Mesodermal cell (in vitro differentiated cells): Measurements from ENCODE around the gene SNX12.
A peak's percentile ranks its signal among the peaks of the same experiment; 100 is the strongest.

Experiments
- H3K27ac ChIP-seq: 2 replicates; pipeline ENCODE4 v1.7.0; 2013; ENCODE audit warnings: mild to moderate bottlenecking, low read depth, low read length, moderate library complexity; ENCODE audit not compliant: severe bottlenecking
- H3K36me3 ChIP-seq: 2 replicates; pipeline ENCODE4 v1.7.1; 2013; ENCODE audit warnings: mild to moderate bottlenecking, low read length, moderate library complexity; ENCODE audit not compliant: control insufficient read depth, insufficient read depth
- H3K4me1 ChIP-seq: one replicate; pipeline ENCODE4 v1.7.1; 2013; ENCODE audit warnings: mild to moderate bottlenecking, low read length; ENCODE audit not compliant: insufficient read depth, control insufficient read depth, poor library complexity, severe bottlenecking
- H3K4me3 ChIP-seq: 2 replicates; pipeline ENCODE4 v1.7.0; 2013; ENCODE audit warnings: low read length, control low read depth, mild to moderate bottlenecking; ENCODE audit not compliant: insufficient read depth, poor library complexity, severe bottlenecking; ENCODE audit errors: extremely low read depth
- H3K9me3 ChIP-seq: 2 replicates; pipeline ENCODE4 v1.7.1; 2013; ENCODE audit warnings: mild to moderate bottlenecking, low read length, moderate library complexity; ENCODE audit not compliant: control insufficient read depth
- WGBS, 2 experiments: methylation state at CpG; one replicate each; pipeline ENCODE4 v1.1.5; 2013; ENCODE audit warnings: missing lambda C conversion rate in 2 of 2; ENCODE audit not compliant: insufficient coverage in 2 of 2; 5-methylcytosine and 5-hydroxymethylcytosine counted together

The SNX12 gene

GRCh38 chrX:71103110-71103983 lies 35.2 kb upstream of the SNX12 start:
- Histone ChIP-seq H3K36me3 (no peaks in the 10 kb centered on the region), H3K4me1 (peaks cover 42% of the 10 kb centered on the region), H3K4me3 (peak overlapping the region; percentile 21), H3K27ac (peak overlapping the region; percentile 81), H3K9me3 (no peaks in the 10 kb centered on the region)
- no CpG with 5 or more reads among the region's 10 CpGs for WGBS, 2 experiments

GRCh38 chrX:71102292-71102691 lies 34.2 kb upstream of the SNX12 start:
- H3K27ac ChIP-seq, result peak overlapping the region; percentile 81

GRCh38 chrX:71100581-71101505 lies 32.7 kb upstream of the SNX12 start:
- Histone ChIP-seq H3K4me1 (peaks cover 35% of the 10 kb centered on the region), H3K36me3 (no peaks in the 10 kb centered on the region), H3K9me3 (no peaks in the 10 kb centered on the region), H3K4me3 (no peak overlapping the region), H3K27ac (no peak overlapping the region)
- WGBS, 2 experiments, result 66 to 81% methylated on average over 11 to 14 of the region's 31 CpGs

More at GRCh38 chrX:71102292-71102691, 34.2 kb upstream of the SNX12 start:
- WGBS, 2 experiments, result no CpG with 5 or more reads among the region's 3 CpGs
- H3K4me3 ChIP-seq, result no peak overlapping the region
- H3K4me1 ChIP-seq, result peaks cover 37% of the 10 kb centered on the region
- no peaks in the 10 kb centered on the region for H3K36me3 ChIP-seq
- no peaks in the 10 kb centered on the region for H3K9me3 ChIP-seq

- Histone ChIP-seq H3K4me3 (no peak overlapping the region), H3K9me3 (no peaks in the 10 kb centered on the region), H3K36me3 (no peaks in the 10 kb centered on the region), H3K27ac (no peak overlapping the region), H3K4me1 (peaks cover 34% of the 10 kb centered on the region)
- WGBS, 2 experiments, result 21 to 31% methylated on average over 2 to 3 of the region's 4 CpGs
These were observed 31.6 kb upstream of the SNX12 start for GRCh38 chrX:71099736-71100135.

GRCh38 chrX:71098951-71099506 lies 30.9 kb upstream of the SNX12 start:
- Histone ChIP-seq H3K4me1 (peaks cover 29% of the 10 kb centered on the region), H3K4me3 (no peak overlapping the region), H3K27ac (no peak overlapping the region), H3K9me3 (no peaks in the 10 kb centered on the region), H3K36me3 (no peaks in the 10 kb centered on the region)
- 0 to 14% methylated on average over 2 of the region's 5 CpGs for WGBS, 2 experiments

- no CpG with 5 or more reads among the region's 2 CpGs for WGBS, 2 experiments
- H3K9me3 ChIP-seq, result no peaks in the 10 kb centered on the region
- H3K4me1 ChIP-seq, result peaks cover 24% of the 10 kb centered on the region
- H3K36me3 ChIP-seq, result no peaks in the 10 kb centered on the region
- no peak overlapping the region for H3K27ac ChIP-seq
- H3K4me3 ChIP-seq, result no peak overlapping the region
These were observed 30.2 kb upstream of the SNX12 start for GRCh38 chrX:71098302-71098701.

GRCh38 chrX:71096760-71097032 lies 28.6 kb upstream of the SNX12 start:
- no peaks in the 10 kb centered on the region for H3K9me3 ChIP-seq
- no peaks in the 10 kb centered on the region for H3K36me3 ChIP-seq
- 0% methylated on average over 1 to 6 of the region's 9 CpGs for WGBS, 2 experiments
- H3K27ac ChIP-seq, result no peak overlapping the region
- H3K4me3 ChIP-seq, result peak overlapping the region; percentile 49
- H3K4me1 ChIP-seq, result peaks cover 14% of the 10 kb centered on the region

- Histone ChIP-seq H3K27ac (no peak overlapping the region), H3K4me3 (peak overlapping the region; percentile 49), H3K36me3 (no peaks in the 10 kb centered on the region), H3K9me3 (no peaks in the 10 kb centered on the region), H3K4me1 (peaks cover 9% of the 10 kb centered on the region)
- 1% methylated on average over 11 to 20 of the region's 46 CpGs for WGBS, 2 experiments
These were observed 28.0 kb upstream of the SNX12 start for GRCh38 chrX:71095981-71096759.

GRCh38 chrX:71095555-71095980 lies 27.4 kb upstream of the SNX12 start, which contains the start of gene FOXO4:
TSS of gene FOXO4 (plus strand) at chrX:71095851. CDS start at chrX:71096529, 678 bp downstream.
- H3K27ac ChIP-seq, result no peak within 1 kb of the TSS
- no peaks in the 10 kb centered on the region for H3K36me3 ChIP-seq
- 0% methylated on average over 7 to 8 of the region's 29 CpGs for WGBS, 2 experiments
- H3K4me1 ChIP-seq, result peaks cover 8% of the 10 kb centered on the region
- H3K9me3 ChIP-seq, result no peaks in the 10 kb centered on the region
- H3K4me3 ChIP-seq, result peak within 1 kb of the TSS; percentile 49

GRCh38 chrX:71095033-71095432 lies 26.9 kb upstream of the SNX12 start:
- WGBS, 2 experiments, result 25 to 31% methylated on average over 3 of the region's 6 CpGs
- H3K27ac ChIP-seq, result no peak overlapping the region
- peaks cover 3% of the 10 kb centered on the region for H3K4me1 ChIP-seq
- no peaks in the 10 kb centered on the region for H3K9me3 ChIP-seq
- peak overlapping the region; percentile 49 for H3K4me3 ChIP-seq
- no peaks in the 10 kb centered on the region for H3K36me3 ChIP-seq
